ENCODE results near the gene MOG.

Gene MOG

GRCh38 chr6:29656798-29657197 is at the start of gene MOG:
TSS of gene MOG (plus strand) at chr6:29657092. CDS start at chr6:29657210, 118 bp downstream.
- no peak for DNase-seq (ENCODE audit: low spot score)

GRCh38 chr6:29608131-29608530 is 48.8 kb upstream of the MOG start:
- no peak for DNase-seq (ENCODE audit: low spot score)

GRCh38 chr6:29610540-29610939 is 46.4 kb upstream of the MOG start:
- DNase-seq (ENCODE audit: low spot score): no peak

GRCh38 chr6:29611426-29611825 is 45.5 kb upstream of the MOG start:
- DNase-seq (ENCODE audit: low spot score): no peak

GRCh38 chr6:29617782-29618554 is 38.9 kb upstream of the MOG start:
- no peak for DNase-seq (ENCODE audit: low spot score)

GRCh38 chr6:29619578-29620160 is 37.2 kb upstream of the MOG start:
- DNase-seq (ENCODE audit: low spot score): no peak

GRCh38 chr6:29620630-29621029 is 36.3 kb upstream of the MOG start:
- no peak for DNase-seq (ENCODE audit: low spot score)

- no peak for DNase-seq (ENCODE audit: low spot score)
Observed at GRCh38 chr6:29624520-29624961, 32.4 kb upstream of the MOG start.

GRCh38 chr6:29625337-29625930 is 31.5 kb upstream of the MOG start:
- DNase-seq (ENCODE audit: low spot score): no peak

- no peak for DNase-seq (ENCODE audit: low spot score)
Observed at GRCh38 chr6:29626948-29627754, 29.7 kb upstream of the MOG start.

GRCh38 chr6:29627755-29628418 is 29.0 kb upstream of the MOG start:
- DNase-seq (ENCODE audit: low spot score): peak; percentile 93

- peak; percentile 89 for DNase-seq (ENCODE audit: low spot score)
Observed at GRCh38 chr6:29628419-29629281, 28.2 kb upstream of the MOG start.

GRCh38 chr6:29629571-29629970 is 27.3 kb upstream of the MOG start:
- DNase-seq (ENCODE audit: low spot score): no peak

- DNase-seq (ENCODE audit: low spot score): no peak
Observed at GRCh38 chr6:29630315-29630714, 26.6 kb upstream of the MOG start.

- DNase-seq (ENCODE audit: low spot score): no peak
Observed at GRCh38 chr6:29631209-29631810, 25.6 kb upstream of the MOG start.

GRCh38 chr6:29631860-29632731 is 24.8 kb upstream of the MOG start:
- peak; percentile 77 for DNase-seq (ENCODE audit: low spot score)

- peak; percentile 99 for DNase-seq (ENCODE audit: low spot score)
Observed at GRCh38 chr6:29632789-29633533, 23.9 kb upstream of the MOG start, which contains the start of gene GABBR1. TSS of gene GABBR1 (minus strand) at chr6:29633183. CDS start at chr6:29632385, 798 bp downstream.

GRCh38 chr6:29633534-29633905 is 23.4 kb upstream of the MOG start:
- DNase-seq (ENCODE audit: low spot score): no peak

- no peak for DNase-seq (ENCODE audit: low spot score)
Observed at GRCh38 chr6:29637247-29637646, 19.6 kb upstream of the MOG start.
